Measurements from ENCODE around the gene RAB15. TPM values are rescaled to one million over a fixed set of nuclear protein-coding genes. Genes with fewer than 3 reads are reported as not detected.
A peak's percentile ranks its signal among the peaks of the same experiment; 100 is the strongest.

The RAB15 gene
- 10 to 100 TPM; 27.7 to 32.9 (median 31.8) TPM for polyA plus RNA-seq (ENCODE audit: insufficient read depth in 1 of 5, insufficient read length in 5 of 5, low replicate concordance in 1 of 5)
- long read RNA-seq, donor 1, transcript RAB15-203 (7 exons, 3,515 nt), result major isoform, 7 of 8 reads
- long read RNA-seq, donor 1, partial matches to known transcripts, result 0 of 8 reads
- long read RNA-seq, donor 1, other reads (novel, unspliced or antisense), result 0 of 8 reads
- long read RNA-seq, donor 2, transcript RAB15-203 (7 exons, 3,515 nt), result major isoform, 7 of 8 reads
- long read RNA-seq, donor 2, partial matches to known transcripts, result 0 of 8 reads
- long read RNA-seq, donor 2, other reads (novel, unspliced or antisense), result 0 of 8 reads
- long read RNA-seq, donor 3, partial matches to known transcripts, result 0 of 3 reads
- long read RNA-seq, donor 3, other reads (novel, unspliced or antisense), result 0 of 3 reads
- long read RNA-seq, donor 4, result 0 reads
- long read RNA-seq, donor 5, transcript RAB15-203 (7 exons, 3,515 nt), result major isoform, 6 of 6 reads
- long read RNA-seq, donor 5, partial matches to known transcripts, result 0 of 6 reads
- long read RNA-seq, donor 5, other reads (novel, unspliced or antisense), result 0 of 6 reads
- long read RNA-seq, donor 6, partial matches to known transcripts, result 0 of 4 reads
- long read RNA-seq, donor 6, other reads (novel, unspliced or antisense), result 0 of 4 reads
- long read RNA-seq, donor 7, partial matches to known transcripts, result 0 of 4 reads
- long read RNA-seq, donor 7, other reads (novel, unspliced or antisense), result 0 of 4 reads
- long read RNA-seq, donor 8, partial matches to known transcripts, result 0 of 1 reads
- long read RNA-seq, donor 8, other reads (novel, unspliced or antisense), result 0 of 1 reads

- DNase-seq, result peak in 1 of 2 donors; percentile 40
These were observed at the start of gene RAB15 for GRCh38 chr14:64971943-64972791. TSS of gene RAB15 (minus strand) at chr14:64972336. CDS start at chr14:64972076, 260 bp downstream.

- DNase-seq, result peak; percentile 26 to 52
These were observed 47.9 kb upstream of the RAB15 start for GRCh38 chr14:65019944-65020566.

- no peak for DNase-seq
These were observed 44.3 kb upstream of the RAB15 start for GRCh38 chr14:65016471-65016870.

GRCh38 chr14:65015391-65015790 lies 43.3 kb upstream of the RAB15 start:
- no peak for DNase-seq

GRCh38 chr14:65012353-65012752 lies 40.2 kb upstream of the RAB15 start:
- no peak for DNase-seq

GRCh38 chr14:65011538-65011937 lies 39.4 kb upstream of the RAB15 start:
- no peak for DNase-seq

GRCh38 chr14:65010211-65010931 lies 38.2 kb upstream of the RAB15 start:
- no peak for DNase-seq

GRCh38 chr14:65007202-65007601 lies 35.1 kb upstream of the RAB15 start:
- DNase-seq, result no peak

- no peak for DNase-seq
These were observed 34.2 kb upstream of the RAB15 start for GRCh38 chr14:65006261-65006721.

- no peak for DNase-seq
These were observed 31.3 kb upstream of the RAB15 start for GRCh38 chr14:65003394-65003793.

GRCh38 chr14:65002586-65003210 lies 30.6 kb upstream of the RAB15 start:
- DNase-seq, result no peak

- DNase-seq, result no peak
These were observed 29.6 kb upstream of the RAB15 start for GRCh38 chr14:65001723-65002122.

- DNase-seq, result no peak
These were observed 28.9 kb upstream of the RAB15 start for GRCh38 chr14:65000898-65001591.

- no peak for DNase-seq
These were observed 26.4 kb upstream of the RAB15 start for GRCh38 chr14:64998455-64998931.

- no peak for DNase-seq
These were observed 25.1 kb upstream of the RAB15 start for GRCh38 chr14:64997108-64997794.

GRCh38 chr14:64995291-64995690 lies 23.2 kb upstream of the RAB15 start:
- no peak for DNase-seq

- DNase-seq, result no peak
These were observed 22.4 kb upstream of the RAB15 start for GRCh38 chr14:64994540-64994939.

GRCh38 chr14:64993266-64993930 lies 21.3 kb upstream of the RAB15 start:
- no peak for DNase-seq

Measured in right lung (tissue), 10 donors.